HG03060 (cell line): ENCODE data around the gene EBI3.
A peak's percentile ranks its signal among the peaks of the same experiment; 100 is the strongest.
"Not testable (repeated sequence)": the region's sequence is repeated elsewhere in the genome, so short reads cannot be mapped to it uniquely, and the experiment has no call there.

Source experiments
- ATAC-seq: cut with Tn5 transposase; IDR thresholded peaks from one replicate; pipeline ENCODE4 v1.9.1; 2021; ENCODE audit warnings: low read depth, moderate number of reproducible peaks; ENCODE audit not compliant: unreplicated experiment

The EBI3 gene

GRCh38 chr19:4229179-4229931, at the start of gene EBI3:
TSS of gene EBI3 (plus strand) at chr19:4229523. CDS start at chr19:4229551, 28 bp downstream.
- no peak for ATAC-seq

GRCh38 chr19:4181053-4181508, 48.2 kb upstream of the EBI3 start:
- no peak for ATAC-seq

DNA sequence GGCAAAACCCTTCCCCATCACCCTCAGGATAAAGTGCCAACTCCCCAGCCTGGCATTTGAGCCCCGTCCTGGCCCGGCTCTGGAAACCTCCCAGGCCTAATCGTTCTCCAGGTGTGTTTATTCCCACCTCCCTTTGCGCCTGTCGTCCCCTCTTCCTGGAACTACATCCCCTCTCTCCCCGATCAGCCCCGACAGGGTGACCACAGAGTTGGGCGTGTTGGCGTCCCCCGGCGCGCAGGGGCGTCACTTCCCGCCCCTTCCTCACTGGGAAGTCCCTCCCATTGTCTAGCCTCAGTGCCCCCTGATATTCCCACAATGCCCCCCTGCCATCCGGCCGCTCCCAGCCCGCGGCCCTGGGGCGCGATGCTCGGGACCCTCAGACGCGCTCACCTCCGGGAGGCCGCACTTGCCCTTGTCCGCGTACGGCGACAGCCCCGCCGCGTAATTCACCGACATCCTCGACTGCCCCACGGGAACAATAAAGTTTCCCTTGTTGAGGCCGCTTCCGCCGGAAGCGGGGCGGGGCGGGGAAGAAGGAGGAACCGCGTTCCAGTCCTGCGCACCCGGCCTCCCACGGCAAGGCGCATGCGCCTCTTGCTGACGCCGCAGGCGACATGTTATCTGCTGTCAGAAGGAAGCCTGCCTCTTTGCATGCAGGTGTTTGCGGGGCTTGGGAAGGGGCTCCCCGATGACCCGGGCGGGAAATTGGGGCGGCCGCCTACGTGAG, 47.1 kb upstream of the EBI3 start, which contains the start of the genes ANKRD24 and SIRT6:
TSS of gene ANKRD24 (plus strand) at position 606 of the 727 bp plus-strand sequence. CDS start 3,737 bp downstream, outside the sequence.
TSS of gene SIRT6 (minus strand) at position 480 of the 727 bp plus-strand sequence. CDS start at position 456, 24 bp downstream.
- ATAC-seq = peak; percentile 50

- ATAC-seq = no peak
These were observed 45.2 kb upstream of the EBI3 start for GRCh38 chr19:4183967-4184717.

DNA sequence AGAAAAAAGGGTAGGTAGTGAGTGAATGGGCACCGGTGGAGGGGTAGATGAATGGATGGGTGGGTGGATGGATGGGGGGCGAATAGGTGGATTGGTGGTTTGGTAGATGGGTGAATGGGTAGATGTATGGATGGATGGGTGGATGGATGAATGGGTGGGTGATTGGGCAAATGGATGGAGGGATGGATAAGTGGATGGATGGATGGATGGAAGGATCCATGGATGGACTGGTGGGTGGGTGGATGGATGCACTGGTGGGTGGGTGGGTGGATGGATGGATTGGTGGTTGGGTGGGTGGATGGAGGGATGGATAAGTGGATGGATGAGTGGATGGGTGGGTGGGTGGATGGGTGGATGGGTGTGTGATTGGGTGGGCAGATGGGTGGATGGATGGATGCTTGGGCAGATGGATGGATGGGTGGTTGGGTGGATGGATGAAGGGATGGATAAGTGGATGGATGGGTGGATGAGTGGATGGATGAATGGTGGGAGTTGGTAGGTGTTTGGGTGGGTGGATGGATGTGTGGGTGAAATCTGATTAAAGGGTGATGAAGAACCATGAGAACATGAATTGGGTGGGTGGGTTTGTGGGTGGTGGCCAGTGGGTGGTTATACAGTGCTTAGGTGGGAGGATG, 44.5 kb upstream of the EBI3 start:
- ATAC-seq = no peak

GRCh38 chr19:4185413-4186086, 43.8 kb upstream of the EBI3 start:
- ATAC-seq = no peak

GRCh38 chr19:4186087-4186993, 43.0 kb upstream of the EBI3 start:
- ATAC-seq = no peak

DNA sequence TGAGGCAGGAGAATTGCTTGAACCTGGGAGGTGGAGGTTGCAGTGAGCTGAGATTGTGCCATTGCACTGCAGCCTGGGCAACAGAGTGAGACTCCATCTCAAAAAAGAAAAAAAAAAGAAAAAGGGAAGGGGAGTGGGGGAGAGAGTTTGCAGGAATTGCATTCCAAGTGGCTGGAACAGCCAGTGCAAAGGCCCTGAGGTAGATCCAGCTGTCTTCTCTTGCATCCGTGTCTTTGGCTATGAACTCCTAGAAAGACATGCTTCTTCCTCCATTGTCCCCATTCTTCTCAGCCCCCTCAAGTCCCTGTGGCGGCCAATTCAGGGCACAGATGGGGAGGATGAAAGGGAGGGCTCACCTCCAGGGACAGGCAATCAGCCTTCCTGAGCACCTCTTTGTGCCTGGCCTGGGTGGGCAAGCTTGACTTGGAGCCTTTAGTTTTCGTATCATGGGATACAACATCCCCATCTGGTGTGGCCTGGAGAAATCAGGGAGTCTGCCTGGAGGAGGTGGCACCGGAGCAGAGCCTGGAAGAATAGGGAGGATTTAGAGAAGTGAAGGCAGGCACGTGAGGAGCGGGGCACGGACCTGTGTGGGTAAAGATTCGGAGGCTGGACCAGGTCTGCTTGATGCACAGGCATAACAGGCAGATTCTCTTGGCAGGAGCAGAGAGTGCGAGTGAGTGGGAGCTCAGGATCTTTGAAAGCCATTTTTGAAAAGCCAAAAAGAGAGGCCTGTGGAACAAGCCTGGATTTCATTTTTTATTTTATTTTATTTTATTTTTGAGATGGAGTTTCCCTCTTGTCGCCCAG, 41.8 kb upstream of the EBI3 start:
- ATAC-seq = no peak

DNA sequence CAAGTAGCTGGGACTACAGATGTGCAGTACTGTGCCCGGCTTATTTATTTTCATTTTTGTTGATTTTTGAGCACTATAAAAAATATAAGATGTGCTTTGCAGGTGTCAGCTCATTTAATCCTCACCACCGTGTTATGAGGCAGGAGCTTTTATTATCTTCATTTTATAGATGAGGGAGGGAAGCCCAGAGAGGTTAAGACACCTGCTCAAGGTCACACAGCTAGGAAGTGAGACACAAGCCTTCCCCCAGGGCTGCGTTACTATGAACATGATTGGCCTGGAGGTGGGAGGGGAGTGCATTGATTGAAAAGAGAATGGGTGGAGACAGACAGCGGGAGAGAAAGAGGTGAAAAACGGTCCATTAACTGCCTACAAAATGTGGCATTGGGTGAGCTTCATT, 39.7 kb upstream of the EBI3 start:
- no peak for ATAC-seq

GRCh38 chr19:4192537-4192936, 36.8 kb upstream of the EBI3 start:
- ATAC-seq = not testable (repeated sequence)

DNA sequence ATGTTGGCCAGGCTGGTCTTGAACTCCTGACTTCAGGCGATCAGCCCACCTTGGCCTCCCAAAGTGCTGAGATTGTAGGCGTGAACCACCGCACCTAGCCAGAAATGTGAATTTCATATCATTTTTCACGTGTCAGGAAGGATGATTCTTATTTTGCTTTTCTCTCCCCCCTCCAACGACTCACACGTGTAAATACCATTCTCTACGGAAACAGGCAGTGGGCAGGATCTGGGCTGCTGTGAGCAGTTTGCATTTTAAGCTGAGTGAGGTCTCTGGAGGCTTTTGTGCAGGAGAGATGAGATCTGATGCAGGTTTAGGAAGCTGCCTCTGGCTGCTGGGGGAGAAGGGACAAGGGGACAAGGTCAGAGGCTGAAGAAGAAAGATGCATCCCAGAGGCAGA, 35.0 kb upstream of the EBI3 start:
- no peak for ATAC-seq

GRCh38 chr19:4196009-4196408, 33.3 kb upstream of the EBI3 start:
- no peak for ATAC-seq

- ATAC-seq = no peak
These were observed 32.7 kb upstream of the EBI3 start for GRCh38 chr19:4196587-4197148.

DNA sequence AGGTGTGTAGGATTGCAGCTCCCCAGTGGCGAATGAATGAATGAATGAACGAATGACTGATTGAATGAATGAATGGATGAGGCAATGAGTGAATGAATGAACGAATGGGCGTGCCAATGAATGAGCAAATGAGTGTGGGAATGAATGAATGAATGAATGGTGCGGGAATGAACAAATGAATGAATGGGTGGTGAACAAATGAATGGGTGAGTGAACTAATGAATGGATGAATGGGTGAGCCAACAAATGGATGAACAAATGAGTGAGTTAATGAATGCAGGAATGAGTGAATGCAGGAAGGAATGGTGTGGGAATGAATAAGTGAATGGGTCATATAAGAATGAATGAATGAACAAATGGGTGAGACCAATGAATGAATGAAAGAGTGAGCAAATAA, 32.1 kb upstream of the EBI3 start:
- no peak for ATAC-seq

DNA sequence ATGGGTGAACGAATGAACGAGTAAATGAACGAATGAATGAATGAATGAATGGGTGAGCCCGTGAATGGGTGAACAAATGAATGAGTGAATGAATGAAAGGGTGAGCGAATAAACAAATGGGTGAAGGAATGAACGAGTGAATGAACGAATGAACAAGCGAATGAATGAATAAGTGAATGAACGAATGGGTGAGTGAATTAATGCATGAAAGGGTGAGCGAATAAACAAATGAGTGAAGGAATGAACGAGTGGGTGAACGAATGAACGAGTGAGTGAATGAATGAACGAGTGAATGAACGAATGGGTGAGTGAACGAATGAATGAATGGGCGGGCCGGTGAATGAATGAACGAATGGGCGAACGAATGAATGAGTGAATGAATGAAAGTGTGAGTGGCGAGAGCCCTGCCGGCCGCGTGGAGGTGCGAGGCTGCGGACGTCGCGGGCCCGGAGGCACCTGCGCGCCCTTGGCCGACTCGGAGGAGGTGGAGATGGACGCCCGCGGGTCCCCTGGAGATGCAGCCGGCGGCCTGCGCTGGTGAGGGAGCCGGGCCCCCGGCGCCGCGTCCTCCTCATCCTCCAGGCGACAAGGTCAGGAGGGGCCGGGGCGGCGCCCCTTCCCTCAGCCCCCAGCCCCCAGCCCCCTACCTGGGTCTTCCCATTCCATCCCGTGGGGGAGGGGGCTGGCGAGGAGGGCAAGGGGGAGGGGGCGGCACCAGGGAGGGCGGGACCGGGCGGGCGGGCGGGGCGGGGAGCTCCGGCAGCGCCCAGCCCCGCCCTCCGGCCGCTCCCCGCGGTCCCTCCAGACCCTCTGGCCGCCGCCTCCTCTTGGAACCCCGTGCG, 31.5 kb upstream of the EBI3 start:
- ATAC-seq = no peak

DNA sequence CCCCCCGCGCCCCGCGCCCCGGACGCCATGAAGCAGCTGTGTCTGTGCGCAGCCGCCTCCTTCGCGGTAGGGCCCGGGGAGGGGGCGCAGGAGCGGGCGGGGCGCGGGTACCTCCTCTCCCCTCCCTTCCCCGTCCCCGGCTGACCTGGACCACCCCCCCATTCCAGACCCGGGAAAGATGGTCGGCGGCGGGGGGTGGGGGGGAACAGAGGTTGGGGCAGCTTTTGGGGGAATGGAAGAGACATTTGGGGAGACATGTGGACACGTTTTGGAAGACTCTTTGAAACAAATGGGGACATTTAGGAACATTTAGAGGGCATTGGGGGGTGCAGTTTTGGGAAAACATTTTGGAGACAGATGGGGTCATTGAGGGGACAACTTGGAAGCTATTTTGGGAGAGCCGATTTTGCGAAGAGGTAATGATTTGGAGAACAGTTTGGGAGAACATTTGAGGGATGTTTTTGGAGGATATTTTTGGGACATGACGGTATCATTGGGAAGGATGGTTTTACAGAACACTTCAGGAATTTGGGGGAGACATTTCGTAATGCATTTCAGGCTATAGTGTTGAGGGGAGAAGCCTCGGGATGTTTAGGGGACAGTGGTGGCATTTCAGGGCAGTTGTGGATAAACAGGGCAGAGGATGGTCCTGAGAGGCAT, 30.7 kb upstream of the EBI3 start:
- no peak for ATAC-seq
